K562 (cell line): ENCODE results near the gene HOPX. TPM values are rescaled to one million over a fixed set of nuclear protein-coding genes. Genes with fewer than 3 reads are reported as not detected.

Experiments used
- ATAC-seq: fragments of 200-7000 bp; cut with Tn5 transposase; 3 replicates; pipeline ENCODE4 v1.9.1; 2020; ENCODE audit warnings: moderate library complexity
- BruUV-seq: library from RNA; stranded (reverse); fragments of 400-500 nt; replicated peaks from 2 replicates; lab custom pipeline; 2021; lab: Mats Ljungman, UMichigan
- CTCF ChIA-PET: fragments of 300-600 bp; formaldehyde crosslinking; extraction: SDS; loops from one replicate; lab custom pipeline; 2021; ENCODE audit warnings: low intra/inter-chr PET ratio; lab: Yijun Ruan, JAX
- POLR2A ChIA-PET: fragments of 300-600, 350-650 bp; sonication (Branson Sonifier 250); formaldehyde crosslinking; extraction: SDS; loops from one replicate; lab custom pipeline; 2021; ENCODE audit warnings: antibody characterized with exemption, inconsistent platforms; lab: Yijun Ruan, JAX
- DNase-seq, 4 experiments: peaks; one replicate each; pipeline versions ENCODE4 v3.0.0 to v3.0.0-alpha.2; 2011 to 2018; ENCODE audit warnings: low spot score in 3 of 4, mixed read lengths in 3 of 4; ENCODE audit errors: extremely low read depth in 1 of 4
- FAIRE-seq: peaks from 2 replicates; lab custom pipeline; 2011; peaks lifted over from hg19 to GRCh38; lab: Jason Lieb, UNC
- H2AFZ ChIP-seq: 2 replicates; pipeline ENCODE4 v1.6.0; 2011; ENCODE audit warnings: low read depth, low read length, control low read depth, inconsistent platforms
- H3K27ac ChIP-seq: fragments of 200-600 bp; 3 replicates; pipeline ENCODE4 v1.8.0; 2011; ENCODE audit warnings: low read depth, mild to moderate bottlenecking, control low read depth, inconsistent platforms, low read length, moderate library complexity, mixed read lengths; ENCODE audit errors: extremely low read depth
- H3K27me3 ChIP-seq, 2 experiments: fragments of 300-600 bp in 1 of 2; 2 replicates in 1 of 2; 3 replicates in 1 of 2; pipeline versions ENCODE4 v1.6.0 to v1.8.0; 2011; ENCODE audit warnings: inconsistent platforms in 2 of 2, low read length in 2 of 2, mild to moderate bottlenecking in 1 of 2, mixed read lengths in 1 of 2, moderate library complexity in 1 of 2; ENCODE audit not compliant: control insufficient read depth in 2 of 2, insufficient read depth in 2 of 2
- H3K36me3 ChIP-seq: fragments of 300-600 bp; 3 replicates; pipeline ENCODE4 v1.8.0; 2011; ENCODE audit warnings: mild to moderate bottlenecking, low read length, inconsistent platforms; ENCODE audit not compliant: control insufficient read depth, insufficient read depth
- H3K4me1 ChIP-seq, 2 experiments: fragments of 200-600 bp in 1 of 2; replicated peaks in 1 of 2; 2 replicates in 1 of 2; 3 replicates in 1 of 2; pipeline versions ENCODE4 v1.5.1 to v1.8.0; 2011; ENCODE audit warnings: inconsistent platforms in 2 of 2, low read length in 2 of 2, mild to moderate bottlenecking in 1 of 2, mixed read lengths in 1 of 2, moderate library complexity in 1 of 2; ENCODE audit not compliant: control insufficient read depth in 2 of 2, insufficient read depth in 2 of 2
- H3K4me2 ChIP-seq: 2 replicates; pipeline ENCODE4 v1.6.1; 2011; ENCODE audit warnings: low read length, control low read depth, inconsistent platforms, mixed read lengths; ENCODE audit not compliant: insufficient read depth
- H3K4me3 ChIP-seq: fragments of 200-600 bp; sonication (generic), shearing (Covaris generic); 2 replicates; pipeline ENCODE4 v1.5.1; 2016; ENCODE audit warnings: control low read depth, inconsistent platforms
- H3K79me2 ChIP-seq: fragments of 200-600 bp; 3 replicates; pipeline ENCODE4 v1.8.0; 2011; ENCODE audit warnings: low read length, inconsistent platforms; ENCODE audit not compliant: control insufficient read depth, insufficient read depth
- H3K9ac ChIP-seq, 2 experiments: 2 replicates each; pipeline versions ENCODE4 v1.6.0 to v1.6.1; 2011; ENCODE audit warnings: low read depth in 2 of 2, low read length in 2 of 2, control low read depth in 1 of 2, inconsistent platforms in 1 of 2, mild to moderate bottlenecking in 1 of 2, mixed read lengths in 1 of 2; ENCODE audit not compliant: insufficient read depth in 1 of 2
- H3K9me1 ChIP-seq: one replicate; pipeline ENCODE4 v1.6.0; 2011; ENCODE audit warnings: inconsistent platforms, mild to moderate bottlenecking, low read length, moderate library complexity; ENCODE audit not compliant: control insufficient read depth, insufficient read depth
- H3K9me3 ChIP-seq: replicated peaks from 2 replicates; pipeline ENCODE4 v1.5.1; 2011; ENCODE audit warnings: low read depth, low read length, inconsistent platforms; ENCODE audit not compliant: control insufficient read depth, insufficient read depth
- H4K20me1 ChIP-seq: replicated peaks from 2 replicates; pipeline ENCODE4 v1.6.1; 2011; ENCODE audit warnings: low read length, inconsistent platforms, mixed read lengths; ENCODE audit not compliant: control insufficient read depth, insufficient read depth
- DMBX1 ChIP-seq: fragments of 250-450 bp; sonication (Bioruptor Pico); IDR thresholded peaks from 2 replicates; pipeline ENCODE4 v1.8.0; 2022; ENCODE audit warnings: inconsistent platforms, mild to moderate bottlenecking, moderate library complexity, borderline replicate concordance
- GABPA ChIP-seq: fragments of 200-800 bp; sonication (Bioruptor generic); conservative IDR thresholded peaks from 2 replicates; pipeline ENCODE4 v1.6.1; 2016; ENCODE audit warnings: low read depth, missing genetic modification characterization, missing compliant biosample characterization
- HNRNPK ChIP-seq: fragments of 200-400 bp; formaldehyde crosslinking; IDR thresholded peaks from one replicate; pipeline ENCODE4 v1.6.1; 2018; ENCODE audit warnings: mild to moderate bottlenecking, low read depth, low read length; ENCODE audit not compliant: poor library complexity, severe bottlenecking
- KLF10 ChIP-seq: fragments of 250-450 bp; sonication (Bioruptor Pico); IDR thresholded peaks from 2 replicates; pipeline ENCODE4 v1.6.1; 2021; ENCODE audit warnings: matching md5 sums
- NFYB ChIP-seq: IDR thresholded peaks from 2 replicates; pipeline ENCODE4 v1.6.1; 2011; ENCODE audit warnings: mild to moderate bottlenecking, moderate library complexity; ENCODE audit not compliant: insufficient read length; ENCODE audit errors: extremely low read depth
- NR3C1 ChIP-seq: sonication (generic); formaldehyde crosslinking; IDR thresholded peaks from 2 replicates; pipeline ENCODE4 v1.8.1; 2022; ENCODE audit warnings: missing genetic modification reagents
- PHF20 ChIP-seq: fragments of 450-650 bp; IDR thresholded peaks from 2 replicates; pipeline ENCODE4 v1.6.1; 2018; ENCODE audit not compliant: partially characterized antibody
- ZNF407 ChIP-seq: fragments of 450-650 bp; IDR thresholded peaks from 2 replicates; pipeline ENCODE4 v1.6.1; 2016; ENCODE audit warnings: low read depth
- WGBS: fragments of 100-300 bp; shearing (Covaris generic); methylation state at CpG from one replicate; pipeline ENCODE4 v1.1.6; 2016; ENCODE audit warnings: low coverage, mixed read lengths; ENCODE audit not compliant: insufficient coverage; ENCODE audit errors: missing lambda C conversion rate; 5-methylcytosine and 5-hydroxymethylcytosine counted together
- in situ Hi-C: fragments of 300-500 bp; cut with MboI; formaldehyde crosslinking; loops from 4 replicates; pipeline ENCODE4 v1.15.0; 2018; ENCODE audit warnings: inconsistent platforms, mixed read lengths
- intact Hi-C: fragments of 100-400 bp; cut with micrococcal nuclease; formaldehyde crosslinking; loops from 2 replicates; pipeline ENCODE4 v1.14.2; 2022
- polyA plus RNA-seq, 8 experiments: library from polyadenylated mRNA; depleted of rRNA in 4 of 8; stranded (reverse) in 5 of 8; unstranded in 3 of 8; fragments of >200 nt; fragmentation: Nextera tagmentation in 2 of 8; fragmentation: Illumina TruSeq in 1 of 8; extraction: Ambion mirVana in 2 of 8; extraction: Trizol in 1 of 8; gene quantifications; 2 replicates each; pipeline versions ENCODE4 v1.2.1 to v1.2.3, GENCODE V29; 2011 to 2014; ENCODE audit warnings: inconsistent platforms in 1 of 8, missing spikeins in 1 of 8
- total RNA-seq, 7 experiments: library from RNA; depleted of rRNA in 6 of 7; stranded (reverse); fragments of >200 nt in 6 of 7; fragmentation: Illumina TruSeq in 2 of 7; extraction: Trizol in 2 of 7; gene quantifications; 2 replicates each; pipeline versions ENCODE4 v1.2.1 to v1.2.3, GENCODE V29; 2011 to 2021; ENCODE audit warnings: low replicate concordance in 1 of 7

Gene HOPX
- total and polyA plus RNA-seq, 9 of the 15 experiments (the other 6 are each of a cell fraction or from before 2014, with no cell fraction given), result 0.24 TPM; not detected in 8

- intact Hi-C loops (no loop called here), in situ Hi-C loops (no loop called here)
- Histone ChIP-seq H3K4me2 (no peak overlapping the region), H3K27ac (no peak overlapping the region), H3K9ac (no peak overlapping the region), H3K4me3 (no peak overlapping the region), H3K79me2 (no peaks in the 10 kb centered on the region), H4K20me1 (no peaks in the 10 kb centered on the region), H3K9me1 (no peaks in the 10 kb centered on the region), H3K27me3 (peaks cover 4 to 25% of the 10 kb centered on the region in 2 experiments; a peak in 4 of 5 replicates), H3K4me1 (no peaks in the 10 kb centered on the region), H3K9me3 (no peaks in the 10 kb centered on the region), H2AFZ (no peak overlapping the region), H3K36me3 (no peaks in the 10 kb centered on the region)
- ATAC-seq (no peak), DNase-seq (no peak), FAIRE-seq (no peak)
- no TSS peak for BruUV-seq
- ChIA-PET POLR2A (interaction anchor here (1.5 kb wide), 1 partner anchor 12 kb away, joined by 3 read pairs; no protein-coding TSS in a partner anchor), CTCF (no interaction called here)
- TF ChIP-seq NR3C1 (CRISPR knock-in tag) (no peak), HNRNPK (no peak), NFYB (no peak), KLF10 (CRISPR knock-in tag) (no peak), DMBX1 (CRISPR knock-in tag) (no peak), ZNF407 (no peak), GABPA (tag) (no peak), PHF20 (no peak)
- WGBS, result 0% methylated on average over 2 of the region's 2 CpGs
Measured at GRCh38 chr4:56619160-56619559, 61.9 kb downstream of the HOPX start.
